ENCODE data around the gene UNC119B.

UNC119B gene

DNA sequence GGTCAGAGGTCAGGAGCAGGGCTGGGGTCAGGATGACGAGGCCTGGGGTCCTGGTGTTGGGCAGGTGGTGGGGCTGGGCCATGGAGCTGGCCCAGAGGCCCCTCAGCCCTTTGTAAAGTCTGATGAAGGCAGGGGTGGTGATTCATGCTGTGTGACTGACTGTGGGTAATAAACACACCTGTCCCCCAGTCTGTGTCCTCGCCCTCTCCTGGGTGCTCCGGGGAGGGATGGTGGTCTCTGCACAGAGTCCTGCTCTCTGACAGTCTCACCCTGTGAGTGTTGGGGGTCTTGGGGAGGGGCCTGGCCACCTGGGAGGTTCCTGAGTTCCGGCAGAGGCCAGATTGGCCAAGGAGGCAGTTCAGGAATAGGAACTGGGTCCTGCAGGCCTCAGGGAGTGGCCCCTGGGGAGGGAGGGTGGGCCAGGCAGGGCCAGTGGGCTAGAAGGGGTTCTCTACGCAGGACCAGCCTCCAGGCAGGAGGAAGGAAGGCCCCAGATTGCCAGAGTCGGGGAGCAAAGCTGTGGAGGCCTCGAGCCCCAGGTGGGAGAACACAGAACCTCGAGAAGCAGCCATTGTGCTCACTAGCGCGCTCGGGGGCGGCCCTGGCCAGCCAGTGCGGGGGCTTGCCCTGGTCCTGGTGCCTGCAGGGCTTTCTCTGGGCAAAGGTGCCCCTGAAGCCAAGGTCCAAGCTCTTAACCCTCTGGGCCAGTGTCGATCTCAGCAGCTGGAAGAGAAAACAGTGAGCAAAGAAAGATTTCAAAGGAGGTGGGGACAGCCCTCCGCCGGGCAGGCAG is 29.8 kb downstream of the UNC119B start:
- no peaks in the 10 kb centered on the region for H3K4me1 ChIP-seq
- no peak overlapping the region for H3K27ac ChIP-seq
- no peaks in the 10 kb centered on the region for H3K27me3 ChIP-seq (ENCODE audit: control insufficient read depth, insufficient read depth, low read length)
- no peak overlapping the region for H3K4me3 ChIP-seq (ENCODE audit: low read depth, low read length)
- H2AFZ ChIP-seq = no peak overlapping the region
- H3K4me2 ChIP-seq (ENCODE audit: low read length) = no peak overlapping the region
- no peaks in the 10 kb centered on the region for H3K9me3 ChIP-seq (ENCODE audit: control insufficient read depth, low read length)
- H3K36me3 ChIP-seq (ENCODE audit: control insufficient read depth, insufficient read depth, low read length) = no peaks in the 10 kb centered on the region
- TF ChIP-seq, protein P1, sequence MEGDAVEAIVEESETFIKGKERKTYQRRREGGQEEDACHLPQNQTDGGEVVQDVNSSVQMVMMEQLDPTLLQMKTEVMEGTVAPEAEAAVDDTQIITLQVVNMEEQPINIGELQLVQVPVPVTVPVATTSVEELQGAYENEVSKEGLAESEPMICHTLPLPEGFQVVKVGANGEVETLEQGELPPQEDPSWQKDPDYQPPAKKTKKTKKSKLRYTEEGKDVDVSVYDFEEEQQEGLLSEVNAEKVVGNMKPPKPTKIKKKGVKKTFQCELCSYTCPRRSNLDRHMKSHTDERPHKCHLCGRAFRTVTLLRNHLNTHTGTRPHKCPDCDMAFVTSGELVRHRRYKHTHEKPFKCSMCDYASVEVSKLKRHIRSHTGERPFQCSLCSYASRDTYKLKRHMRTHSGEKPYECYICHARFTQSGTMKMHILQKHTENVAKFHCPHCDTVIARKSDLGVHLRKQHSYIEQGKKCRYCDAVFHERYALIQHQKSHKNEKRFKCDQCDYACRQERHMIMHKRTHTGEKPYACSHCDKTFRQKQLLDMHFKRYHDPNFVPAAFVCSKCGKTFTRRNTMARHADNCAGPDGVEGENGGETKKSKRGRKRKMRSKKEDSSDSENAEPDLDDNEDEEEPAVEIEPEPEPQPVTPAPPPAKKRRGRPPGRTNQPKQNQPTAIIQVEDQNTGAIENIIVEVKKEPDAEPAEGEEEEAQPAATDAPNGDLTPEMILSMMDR (IDR thresholded peaks at IDR 0.05) = no peak
- no peaks in the 10 kb centered on the region for H3K79me2 ChIP-seq
- H3K9ac ChIP-seq = no peak overlapping the region

DNA sequence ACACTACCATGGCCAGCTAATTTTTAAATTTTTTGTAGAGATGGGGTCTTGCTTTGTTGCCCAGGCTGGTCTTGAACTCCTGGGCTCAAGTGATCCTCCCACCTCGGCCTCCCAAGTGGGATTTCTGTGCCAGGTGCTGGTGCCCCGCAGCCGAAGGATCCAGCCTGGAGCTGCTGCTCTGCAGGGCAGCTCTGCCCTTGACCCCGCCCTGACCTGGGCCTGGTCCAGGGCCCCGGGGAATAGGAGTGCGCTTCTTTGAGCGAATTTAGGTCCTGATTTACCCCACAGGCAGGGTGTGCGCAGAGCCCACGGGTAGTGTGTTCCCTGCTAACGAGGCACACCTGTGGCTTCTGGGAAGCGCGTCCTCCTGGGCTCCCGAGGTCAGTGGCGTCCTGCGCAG is 30.6 kb downstream of the UNC119B start:
- H3K9me3 ChIP-seq (ENCODE audit: control insufficient read depth, low read length) = no peaks in the 10 kb centered on the region
- H3K27ac ChIP-seq = no peak overlapping the region
- no peaks in the 10 kb centered on the region for H3K4me1 ChIP-seq
- TF ChIP-seq, protein P1 (IDR thresholded peaks at IDR 0.05) = no peak
- H3K79me2 ChIP-seq = no peaks in the 10 kb centered on the region
- H2AFZ ChIP-seq = no peak overlapping the region
- no peak overlapping the region for H3K4me3 ChIP-seq (ENCODE audit: low read depth, low read length)
- no peak overlapping the region for H3K4me2 ChIP-seq (ENCODE audit: low read length)
- no peak overlapping the region for H3K9ac ChIP-seq
- H3K36me3 ChIP-seq (ENCODE audit: control insufficient read depth, insufficient read depth, low read length) = no peaks in the 10 kb centered on the region
- H3K27me3 ChIP-seq (ENCODE audit: control insufficient read depth, insufficient read depth, low read length) = no peaks in the 10 kb centered on the region

GRCh38 chr12:120741476-120742421 is 31.5 kb downstream of the UNC119B start:
- Histone ChIP-seq H3K4me1 (no peaks in the 10 kb centered on the region), H3K27ac (no peak overlapping the region), H3K27me3 (ENCODE audit: control insufficient read depth, insufficient read depth, low read length) (no peaks in the 10 kb centered on the region), H3K36me3 (ENCODE audit: control insufficient read depth, insufficient read depth, low read length) (no peaks in the 10 kb centered on the region), H3K4me3 (ENCODE audit: low read depth, low read length) (no peak overlapping the region), H3K79me2 (no peaks in the 10 kb centered on the region), H3K9me3 (ENCODE audit: control insufficient read depth, low read length) (no peaks in the 10 kb centered on the region), H3K9ac (no peak overlapping the region), H2AFZ (no peak overlapping the region), H3K4me2 (ENCODE audit: low read length) (no peak overlapping the region)
- TF ChIP-seq, protein P1 (IDR thresholded peaks at IDR 0.05) = no peak

GRCh38 chr12:120744922-120745493 is 34.8 kb downstream of the UNC119B start:
- no peak overlapping the region for H3K27ac ChIP-seq
- H3K36me3 ChIP-seq (ENCODE audit: control insufficient read depth, insufficient read depth, low read length) = no peaks in the 10 kb centered on the region
- H3K4me1 ChIP-seq = no peaks in the 10 kb centered on the region
- H3K4me3 ChIP-seq (ENCODE audit: low read depth, low read length) = no peak overlapping the region
- H3K9ac ChIP-seq = no peak overlapping the region
- TF ChIP-seq, protein P1 (IDR thresholded peaks at IDR 0.05) = no peak
- H3K9me3 ChIP-seq (ENCODE audit: control insufficient read depth, low read length) = no peaks in the 10 kb centered on the region
- no peaks in the 10 kb centered on the region for H3K27me3 ChIP-seq (ENCODE audit: control insufficient read depth, insufficient read depth, low read length)
- no peaks in the 10 kb centered on the region for H3K79me2 ChIP-seq
- H2AFZ ChIP-seq = no peak overlapping the region
- no peak overlapping the region for H3K4me2 ChIP-seq (ENCODE audit: low read length)
